Lower leg skin (tissue), 4 donors: Measurements from ENCODE around the gene NOS3. TPM values are rescaled to one million over a fixed set of nuclear protein-coding genes. Genes with fewer than 3 reads are reported as not detected.
"Not testable (repeated sequence)": the region's sequence is repeated elsewhere in the genome, so short reads cannot be mapped to it uniquely, and the experiment has no call there.

ENCODE experiments used
- DNase-seq, 2 donors: peaks; one replicate each; pipeline ENCODE4 v3.0.0-alpha.2; 2019; ENCODE audit warnings: low spot score in 2 of 2
- H3K4me3 ChIP-seq: fragments of 200-600 bp; sonication (generic); 2 replicates; pipeline ENCODE4 v1.5.1; 2017; ENCODE audit warnings: mild to moderate bottlenecking, low read depth; ENCODE audit not compliant: poor library complexity, severe bottlenecking
- POLR2A ChIP-seq, 2 donors: fragments of 450-650 bp; IDR thresholded peaks; one replicate each; pipeline ENCODE4 v1.6.1; 2016 to 2017; ENCODE audit warnings: antibody characterized with exemption in 2 of 2, mild to moderate bottlenecking in 1 of 2, moderate library complexity in 1 of 2
- WGBS, 2 donors: methylation state at CpG; one replicate each; pipeline ENCODE4 v1.1.5; 2018; 5-methylcytosine and 5-hydroxymethylcytosine counted together
- intact Hi-C: fragments of 100-400 bp; cut with DNase I; formaldehyde crosslinking; loops from one replicate; pipeline ENCODE4 v1.15.0; 2023; ENCODE audit warnings: low total_unique reads
- total RNA-seq, 4 donors: library from RNA; depleted of rRNA; stranded (reverse); fragments of >200 nt; gene quantifications; one replicate each; pipeline ENCODE4 v1.1.0, GENCODE V29; 2016
- TF ChIP-seq, protein P1 (sequence below), 3 donors: fragments of 450-650 bp; IDR thresholded peaks; one replicate each; pipeline ENCODE4 v1.5.1; 2016; ENCODE audit warnings: antibody characterized with exemption in 3 of 3, mild to moderate bottlenecking in 3 of 3, moderate library complexity in 2 of 3

The NOS3 gene
- total RNA-seq, 4 donors from 2014 or later, result 4.0 to 8.9 (median 5.8) TPM

DNA sequence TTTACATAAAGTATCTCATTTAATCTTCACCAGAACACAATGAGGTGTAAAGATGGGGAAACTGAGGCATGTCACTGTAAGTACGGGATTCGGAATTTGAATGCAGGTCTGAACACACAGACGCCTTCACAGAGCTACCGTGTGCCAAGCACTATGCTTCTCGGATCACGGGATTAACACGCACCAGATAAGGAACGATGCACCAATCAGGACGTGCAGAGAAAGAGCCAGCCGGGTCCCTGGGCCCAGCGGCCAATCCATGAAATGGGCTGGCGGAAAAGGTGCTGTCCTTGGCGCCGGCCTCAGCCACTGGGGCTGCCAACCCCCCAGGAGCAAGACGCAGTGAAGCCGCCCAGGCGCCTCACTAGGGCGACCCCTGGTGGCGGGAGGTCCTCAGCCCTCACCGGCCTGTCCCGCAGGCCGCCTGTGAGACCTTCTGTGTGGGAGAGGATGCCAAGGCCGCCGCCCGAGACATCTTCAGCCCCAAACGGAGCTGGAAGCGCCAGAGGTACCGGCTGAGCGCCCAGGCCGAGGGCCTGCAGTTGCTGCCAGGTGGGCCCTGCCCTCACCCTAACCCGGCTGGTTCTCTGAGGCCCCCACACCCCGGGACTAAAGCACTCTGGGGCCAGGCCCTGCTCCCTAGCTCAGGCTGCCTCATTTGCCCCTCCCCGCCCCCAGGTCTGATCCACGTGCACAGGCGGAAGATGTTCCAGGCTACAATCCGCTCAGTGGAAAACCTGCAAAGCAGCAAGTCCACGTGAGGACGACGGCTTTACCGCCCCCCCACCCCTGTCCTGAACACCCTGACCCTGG is 17.9 kb downstream of the NOS3 start:
- 46 to 48% methylated on average over 20 to 24 of the region's 40 CpGs for WGBS, 2 donors
- DNase-seq, result peak in 1 of 2 donors; percentile 92
- no peak overlapping the region for H3K4me3 ChIP-seq
- intact Hi-C loops, result no loop called here
- TF ChIP-seq POLR2A (IDR thresholded peaks at IDR 0.05), result no peak
- TF ChIP-seq, protein P1, sequence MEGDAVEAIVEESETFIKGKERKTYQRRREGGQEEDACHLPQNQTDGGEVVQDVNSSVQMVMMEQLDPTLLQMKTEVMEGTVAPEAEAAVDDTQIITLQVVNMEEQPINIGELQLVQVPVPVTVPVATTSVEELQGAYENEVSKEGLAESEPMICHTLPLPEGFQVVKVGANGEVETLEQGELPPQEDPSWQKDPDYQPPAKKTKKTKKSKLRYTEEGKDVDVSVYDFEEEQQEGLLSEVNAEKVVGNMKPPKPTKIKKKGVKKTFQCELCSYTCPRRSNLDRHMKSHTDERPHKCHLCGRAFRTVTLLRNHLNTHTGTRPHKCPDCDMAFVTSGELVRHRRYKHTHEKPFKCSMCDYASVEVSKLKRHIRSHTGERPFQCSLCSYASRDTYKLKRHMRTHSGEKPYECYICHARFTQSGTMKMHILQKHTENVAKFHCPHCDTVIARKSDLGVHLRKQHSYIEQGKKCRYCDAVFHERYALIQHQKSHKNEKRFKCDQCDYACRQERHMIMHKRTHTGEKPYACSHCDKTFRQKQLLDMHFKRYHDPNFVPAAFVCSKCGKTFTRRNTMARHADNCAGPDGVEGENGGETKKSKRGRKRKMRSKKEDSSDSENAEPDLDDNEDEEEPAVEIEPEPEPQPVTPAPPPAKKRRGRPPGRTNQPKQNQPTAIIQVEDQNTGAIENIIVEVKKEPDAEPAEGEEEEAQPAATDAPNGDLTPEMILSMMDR (IDR thresholded peaks at IDR 0.05), result peak in 1 of 3 donors; percentile 55

DNA sequence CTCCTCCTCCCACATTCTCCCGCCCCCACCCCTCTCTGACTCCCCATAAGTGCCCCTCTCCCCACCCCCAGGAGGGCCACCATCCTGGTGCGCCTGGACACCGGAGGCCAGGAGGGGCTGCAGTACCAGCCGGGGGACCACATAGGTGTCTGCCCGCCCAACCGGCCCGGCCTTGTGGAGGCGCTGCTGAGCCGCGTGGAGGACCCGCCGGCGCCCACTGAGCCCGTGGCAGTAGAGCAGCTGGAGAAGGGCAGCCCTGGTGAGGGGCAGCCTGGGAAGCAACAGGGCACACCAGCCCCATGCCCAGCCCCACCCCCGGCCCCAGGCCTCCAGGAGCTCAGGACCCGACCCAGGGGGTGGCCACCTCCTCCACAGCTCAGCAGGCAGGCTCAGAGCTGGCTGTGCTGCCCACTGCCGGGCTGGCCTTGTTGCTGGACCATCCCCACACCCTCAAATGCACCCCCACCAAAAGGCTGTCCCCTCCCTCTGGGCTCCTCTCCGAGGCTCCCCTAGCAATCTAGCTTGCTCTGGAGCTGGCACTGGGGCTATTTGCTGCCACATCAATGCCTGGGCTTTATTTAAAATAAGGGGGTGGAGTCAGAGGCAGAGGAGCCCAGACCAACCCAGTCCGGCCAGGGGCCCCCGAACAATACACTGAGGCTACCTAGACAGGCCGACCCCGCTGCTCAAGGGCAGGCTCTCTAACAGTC is 18.7 kb downstream of the NOS3 start:
- intact Hi-C loops, result no loop called here
- 56 to 60% methylated on average over 9 to 13 of the region's 22 CpGs for WGBS, 2 donors
- DNase-seq, result no peak
- no peak overlapping the region for H3K4me3 ChIP-seq
- TF ChIP-seq, protein P1 (IDR thresholded peaks at IDR 0.05), result no peak
- no peak for TF ChIP-seq POLR2A (IDR thresholded peaks at IDR 0.05)

DNA sequence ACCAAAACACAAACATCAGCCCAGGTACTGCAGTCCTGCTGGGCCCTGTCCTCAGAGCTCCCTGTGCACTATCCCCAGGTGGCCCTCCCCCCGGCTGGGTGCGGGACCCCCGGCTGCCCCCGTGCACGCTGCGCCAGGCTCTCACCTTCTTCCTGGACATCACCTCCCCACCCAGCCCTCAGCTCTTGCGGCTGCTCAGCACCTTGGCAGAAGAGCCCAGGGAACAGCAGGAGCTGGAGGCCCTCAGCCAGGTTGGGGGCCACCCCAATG is 19.2 kb downstream of the NOS3 start:
- DNase-seq, result no peak
- no peak for TF ChIP-seq POLR2A (IDR thresholded peaks at IDR 0.05)
- TF ChIP-seq, protein P1 (IDR thresholded peaks at IDR 0.05), result no peak
- H3K4me3 ChIP-seq, result no peak overlapping the region
- intact Hi-C loops, result no loop called here
- 16 to 80% methylated on average over 1 to 7 of the region's 7 CpGs for WGBS, 2 donors

DNA sequence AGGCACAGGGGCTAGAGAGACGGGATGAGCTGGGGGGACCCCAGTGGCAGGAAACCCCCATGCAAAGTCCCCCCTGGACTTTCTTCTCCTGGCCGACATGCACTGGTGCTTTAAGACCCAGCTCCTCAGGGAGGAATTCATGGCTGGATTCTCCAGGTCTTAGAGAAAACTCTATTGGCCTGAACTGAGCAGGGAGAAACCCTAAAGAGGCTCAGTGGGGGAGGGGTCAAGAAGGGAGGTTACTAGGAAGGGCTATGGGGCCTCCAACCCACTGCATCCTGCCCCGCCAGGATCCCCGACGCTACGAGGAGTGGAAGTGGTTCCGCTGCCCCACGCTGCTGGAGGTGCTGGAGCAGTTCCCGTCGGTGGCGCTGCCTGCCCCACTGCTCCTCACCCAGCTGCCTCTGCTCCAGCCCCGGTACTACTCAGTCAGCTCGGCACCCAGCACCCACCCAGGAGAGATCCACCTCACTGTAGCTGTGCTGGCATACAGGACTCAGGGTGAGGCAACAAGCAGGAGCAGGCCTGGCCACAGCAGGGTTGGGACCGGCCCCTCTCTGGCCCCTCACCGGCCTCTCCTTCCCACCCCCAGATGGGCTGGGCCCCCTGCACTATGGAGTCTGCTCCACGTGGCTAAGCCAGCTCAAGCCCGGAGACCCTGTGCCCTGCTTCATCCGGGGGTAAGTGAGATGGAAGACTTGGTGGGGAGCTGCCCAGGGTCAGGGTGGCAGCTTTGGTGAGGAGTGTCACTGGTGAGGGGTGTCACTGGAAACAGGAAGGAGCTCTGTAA is 19.7 kb downstream of the NOS3 start:
- DNase-seq, result no peak
- intact Hi-C loops, result no loop called here
- TF ChIP-seq, protein P1 (IDR thresholded peaks at IDR 0.05), result no peak
- no peak for TF ChIP-seq POLR2A (IDR thresholded peaks at IDR 0.05)
- no peak overlapping the region for H3K4me3 ChIP-seq
- 20 to 33% methylated on average over 13 to 18 of the region's 18 CpGs for WGBS, 2 donors

DNA sequence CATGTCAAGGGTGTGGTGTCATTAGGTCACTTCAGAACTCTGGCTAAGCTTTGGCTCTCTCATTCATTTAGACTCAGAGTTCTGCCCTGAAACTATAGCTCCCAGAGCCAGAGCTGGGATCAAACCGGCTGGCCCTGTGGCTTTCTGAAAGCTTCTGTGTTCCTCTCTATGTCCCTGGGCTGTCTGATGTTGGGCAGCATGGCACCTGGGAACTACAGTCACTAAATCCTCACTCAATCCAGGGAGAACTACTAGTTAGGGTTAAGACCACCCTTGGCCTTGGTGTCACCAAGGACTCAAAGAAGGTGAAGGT is 20.2 kb downstream of the NOS3 start:
- DNase-seq, result no peak
- no peak for TF ChIP-seq POLR2A (IDR thresholded peaks at IDR 0.05)
- TF ChIP-seq, protein P1 (IDR thresholded peaks at IDR 0.05), result no peak
- 38 to 67% methylated on average over 1 of the region's 1 CpG for WGBS, 2 donors
- intact Hi-C loops, result no loop called here
- no peak overlapping the region for H3K4me3 ChIP-seq

DNA sequence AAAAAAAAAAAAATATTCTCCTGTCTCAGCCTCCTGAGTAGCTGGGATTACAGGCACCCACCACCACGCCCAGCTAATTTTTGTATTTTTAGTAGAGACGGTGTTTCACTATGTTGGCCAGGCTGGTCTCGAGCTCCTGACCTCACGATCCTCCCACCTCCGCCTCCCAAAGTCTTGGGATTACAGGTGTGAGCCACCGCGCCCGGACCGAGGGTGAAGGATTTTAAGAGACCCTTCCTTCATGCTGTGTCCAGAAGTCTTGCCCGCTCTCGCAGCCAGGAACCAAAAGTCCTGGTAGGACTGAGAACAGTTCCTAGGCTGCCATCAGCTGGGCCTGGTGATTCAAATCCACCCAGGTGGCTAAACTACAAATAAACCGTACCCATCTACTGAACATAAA is 20.8 kb downstream of the NOS3 start:
- intact Hi-C loops, DNase-seq, H3K4me3 ChIP-seq: not testable (repeated sequence)
- WGBS, 2 donors, result 86 to 89% methylated on average over 12 of the region's 12 CpGs
